Measurements from ENCODE around the gene GNPDA1. TPM values are rescaled to one million over a fixed set of nuclear protein-coding genes. Genes with fewer than 3 reads are reported as not detected.
"Not testable (repeated sequence)": the region's sequence is repeated elsewhere in the genome, so short reads cannot be mapped to it uniquely, and the experiment has no call there.

Gene GNPDA1
- total RNA-seq, result 60.0 TPM

DNA sequence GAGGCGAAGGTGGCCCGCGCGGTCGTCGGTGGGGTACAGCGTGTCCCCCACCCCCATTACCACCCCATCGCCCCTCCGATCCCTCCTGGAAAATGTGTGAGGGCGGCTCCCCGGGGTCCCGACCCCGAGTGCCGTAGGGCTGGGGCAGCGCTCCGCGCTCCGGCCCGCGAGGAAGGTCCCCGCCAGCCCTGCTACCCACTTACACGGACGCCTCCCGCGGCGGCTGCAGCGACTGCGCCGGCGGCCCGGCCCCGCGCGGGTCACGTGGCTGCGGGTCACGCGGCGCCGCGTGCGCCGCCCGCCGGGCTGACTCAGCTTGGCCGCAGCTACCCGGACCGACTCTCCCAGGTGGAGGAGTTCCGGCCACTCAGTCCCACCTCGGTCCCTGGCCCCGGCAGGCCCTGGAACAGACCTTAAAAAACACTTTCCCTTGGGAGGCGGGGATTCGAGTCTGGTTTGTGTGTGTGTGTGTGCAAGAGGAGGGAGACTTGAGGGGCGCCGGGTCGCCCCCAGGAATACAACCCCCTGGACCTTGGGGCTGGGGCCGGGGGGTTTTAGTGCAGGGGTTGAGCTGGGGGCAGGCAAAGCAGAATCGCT lies at the start of gene GNPDA1:
Gene GNPDA1, minus strand, starts transcription at position 236 of the 597 bp plus-strand sequence. CDS start 992 bp downstream, outside the sequence.
- DNase-seq (ENCODE audit: low spot score), result peak; percentile 86

DNA sequence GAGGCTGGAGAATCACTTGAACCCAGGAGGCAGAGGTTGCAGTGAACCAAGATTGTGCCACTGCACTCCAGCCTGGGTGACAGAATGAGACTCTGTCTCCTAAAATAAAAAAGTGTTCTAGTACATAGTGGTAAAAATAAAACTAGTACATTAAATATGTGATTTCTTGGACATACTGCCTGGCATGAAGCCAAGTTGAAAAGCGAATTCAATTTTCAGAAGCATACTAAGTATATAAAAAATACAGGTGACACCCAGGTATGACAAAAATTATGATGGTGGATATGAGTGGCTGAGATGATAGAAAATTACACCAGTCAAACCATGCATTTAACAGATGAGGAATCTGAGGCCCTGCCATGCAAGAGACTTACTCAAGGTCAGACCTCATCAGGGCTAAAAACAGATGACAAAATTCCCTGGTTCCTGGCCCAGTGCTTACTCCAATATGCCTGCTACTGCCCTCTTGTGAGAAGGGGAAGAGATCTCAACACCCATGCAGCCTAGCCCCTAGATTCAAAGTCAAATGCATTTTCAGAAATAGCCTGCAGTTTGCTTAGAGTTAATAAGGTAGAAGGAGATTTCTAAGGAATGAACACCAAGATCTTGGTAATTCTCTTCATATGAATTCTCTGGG lies 46.6 kb upstream of the GNPDA1 start:
- DNase-seq (ENCODE audit: low spot score), result no peak

DNA sequence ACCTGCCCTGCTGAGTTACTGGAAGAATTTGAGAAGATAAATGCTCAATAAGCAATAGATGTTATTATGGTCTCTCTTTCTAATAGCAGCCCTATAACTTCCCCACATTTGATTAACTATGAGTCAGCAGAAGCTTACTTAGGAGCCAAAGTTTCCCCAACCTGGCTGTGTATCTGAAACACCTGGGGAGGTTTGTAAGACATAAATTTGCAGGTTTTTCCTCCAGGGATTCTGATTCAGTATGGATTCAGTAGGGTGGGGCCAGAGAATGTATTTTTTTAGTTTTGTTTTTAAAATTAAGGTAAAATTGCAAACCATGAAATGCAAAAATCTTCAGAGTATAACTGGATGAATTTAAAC lies 44.9 kb upstream of the GNPDA1 start:
- no peak for DNase-seq (ENCODE audit: low spot score)

DNA sequence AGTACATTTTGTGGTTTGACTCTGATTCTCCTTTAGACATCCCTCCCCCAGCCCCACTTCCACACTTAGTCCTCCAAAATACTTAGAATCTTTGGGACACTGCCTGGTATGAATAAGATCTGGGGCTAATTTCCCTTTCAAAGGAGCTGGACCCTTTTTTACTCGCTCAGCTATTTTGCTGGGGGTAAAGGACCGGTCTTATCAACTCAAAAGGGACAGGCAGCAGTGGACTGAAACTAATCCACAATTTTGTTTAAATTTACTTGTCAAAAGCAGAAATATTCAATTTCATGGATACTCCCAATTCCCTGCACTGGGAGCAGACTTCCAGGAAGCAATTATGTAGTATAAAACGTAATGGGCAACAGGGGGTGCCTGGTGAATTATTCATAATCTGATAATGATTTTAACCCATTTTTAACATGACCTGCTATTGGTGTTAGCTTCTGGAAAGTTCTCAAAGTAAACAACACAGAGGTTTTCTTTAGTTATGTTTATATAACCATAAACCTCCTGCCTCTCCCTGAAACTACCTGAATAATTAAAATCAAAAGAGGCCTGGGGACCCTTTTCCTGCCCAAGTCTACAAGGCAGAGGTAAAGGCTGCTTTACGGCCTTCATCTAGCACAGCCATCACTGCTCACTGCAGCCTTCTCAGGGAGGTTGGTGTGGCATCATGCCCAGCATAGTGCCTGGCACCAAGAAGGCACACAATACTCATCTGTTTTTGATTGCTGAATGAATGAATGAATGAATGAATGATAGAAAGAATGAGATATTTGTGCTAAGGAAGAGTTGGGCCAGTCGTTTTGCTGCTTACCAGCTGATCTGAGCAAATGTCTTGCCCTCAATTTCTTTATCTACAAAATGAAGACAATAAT lies 44.2 kb upstream of the GNPDA1 start:
- no peak for DNase-seq (ENCODE audit: low spot score)

DNA sequence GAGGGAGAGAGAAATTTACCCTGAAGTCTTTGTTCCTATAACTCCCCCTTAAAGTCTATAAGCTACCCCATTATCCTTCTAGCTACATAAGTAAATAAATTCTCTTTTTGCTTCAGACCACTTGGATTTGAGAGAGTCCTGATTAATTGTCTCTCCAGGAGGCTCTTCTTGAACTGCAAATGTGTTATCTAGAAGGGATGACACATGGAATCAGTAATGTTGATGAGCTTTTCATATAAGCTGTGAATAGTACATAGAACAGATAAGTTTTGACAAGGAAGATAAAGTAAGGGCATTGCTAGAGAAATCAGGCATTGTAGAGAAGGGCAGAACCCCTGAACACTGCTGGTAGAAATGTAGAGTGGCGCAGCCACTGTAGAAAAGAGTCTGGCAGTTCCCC lies 42.5 kb upstream of the GNPDA1 start:
- DNase-seq (ENCODE audit: low spot score), result no peak

DNA sequence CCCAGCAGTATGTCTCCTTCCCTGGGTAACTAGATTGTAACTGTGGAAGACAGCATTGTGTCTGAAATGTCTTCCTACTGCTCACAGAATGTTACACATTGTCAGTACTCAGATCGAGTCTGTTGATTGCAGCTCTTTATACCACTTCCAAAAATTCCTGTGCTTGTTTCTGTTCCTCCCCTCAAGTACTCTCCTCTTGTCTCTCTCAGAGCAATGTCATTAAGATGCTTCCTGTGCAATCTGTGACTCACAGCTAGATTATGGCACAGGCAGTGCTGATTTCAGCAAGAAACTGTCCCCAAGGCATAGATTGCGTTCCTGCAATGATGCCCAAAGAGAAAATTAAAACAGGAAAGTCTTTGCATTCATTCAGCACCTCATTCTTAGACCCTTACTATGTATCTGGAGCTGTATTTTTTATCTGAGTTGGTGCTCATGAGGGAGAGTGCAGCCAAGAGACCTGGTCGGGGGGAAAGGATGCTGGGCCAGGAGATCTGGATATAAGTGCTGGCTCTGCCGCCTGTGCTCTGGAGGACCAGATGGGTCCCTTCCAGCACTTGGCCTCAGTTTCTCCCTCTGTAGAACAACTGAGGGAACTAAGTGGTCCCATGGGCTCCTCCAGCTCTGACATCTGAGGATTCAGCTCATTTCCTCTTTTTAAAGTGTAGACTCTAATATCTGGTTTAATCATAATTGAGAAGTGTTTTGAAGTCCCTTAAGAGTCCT lies 40.8 kb upstream of the GNPDA1 start:
- no peak for DNase-seq (ENCODE audit: low spot score)

DNA sequence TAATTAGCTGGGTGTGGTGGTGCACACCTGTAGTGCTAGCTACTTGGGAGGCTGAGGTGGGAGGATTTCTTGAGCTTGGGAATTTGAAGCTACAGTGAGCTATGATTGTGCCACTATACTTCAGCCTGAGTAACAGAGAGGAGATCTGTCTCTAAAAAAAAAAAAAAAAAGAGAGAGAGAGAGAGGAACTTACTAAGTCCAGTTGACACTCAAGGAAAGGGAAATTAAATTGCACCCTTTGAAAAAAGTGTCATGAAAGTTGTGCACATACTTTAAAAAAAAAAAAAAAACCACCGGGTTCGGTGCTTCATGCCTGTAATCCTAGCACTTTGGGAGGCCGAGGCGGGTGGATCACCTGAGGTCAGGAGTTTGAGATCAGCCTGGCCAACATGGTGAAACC lies 39.2 kb upstream of the GNPDA1 start:
- DNase-seq (ENCODE audit: low spot score), result not testable (repeated sequence)

DNA sequence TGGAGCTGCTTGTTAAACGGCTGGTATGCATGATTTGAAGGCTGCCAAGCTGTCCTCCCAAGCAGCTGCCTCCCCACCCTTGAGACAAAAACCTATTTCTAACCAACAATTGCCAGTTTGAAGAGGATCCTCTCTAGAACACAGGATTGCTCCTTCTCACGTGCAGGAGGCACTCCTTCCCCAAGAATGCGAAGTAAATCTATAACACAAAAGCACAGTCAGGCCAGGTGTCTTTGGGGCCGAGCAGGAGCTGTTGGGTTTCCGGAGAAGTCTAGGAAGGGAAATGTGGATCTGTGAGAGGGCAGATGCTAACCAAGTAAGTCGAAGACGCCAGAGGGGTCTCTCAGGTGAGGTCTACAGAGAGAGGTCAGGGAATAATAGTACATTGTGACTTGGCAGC lies 35.4 kb upstream of the GNPDA1 start:
- DNase-seq (ENCODE audit: low spot score), result no peak

DNA sequence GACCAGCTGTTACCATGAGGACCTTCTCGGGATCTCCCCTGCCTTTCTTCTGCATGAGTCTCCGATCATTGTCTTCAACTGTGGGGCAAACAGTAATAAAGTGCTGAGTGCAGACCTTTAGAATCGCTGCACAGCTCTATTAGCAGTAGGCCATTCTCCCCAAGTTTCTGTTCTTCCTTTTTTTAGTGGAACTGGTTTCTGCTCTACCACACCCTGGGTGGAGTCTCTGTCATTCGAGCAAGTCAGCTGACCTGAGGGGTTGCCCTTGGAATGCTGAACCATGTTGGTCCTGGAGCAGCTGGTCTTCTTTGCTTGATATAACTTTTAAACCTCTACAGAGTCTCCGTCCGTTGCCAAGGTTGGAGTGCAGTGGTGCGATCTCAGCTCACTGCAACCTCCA lies 33.4 kb upstream of the GNPDA1 start:
- no peak for DNase-seq (ENCODE audit: low spot score)

DNA sequence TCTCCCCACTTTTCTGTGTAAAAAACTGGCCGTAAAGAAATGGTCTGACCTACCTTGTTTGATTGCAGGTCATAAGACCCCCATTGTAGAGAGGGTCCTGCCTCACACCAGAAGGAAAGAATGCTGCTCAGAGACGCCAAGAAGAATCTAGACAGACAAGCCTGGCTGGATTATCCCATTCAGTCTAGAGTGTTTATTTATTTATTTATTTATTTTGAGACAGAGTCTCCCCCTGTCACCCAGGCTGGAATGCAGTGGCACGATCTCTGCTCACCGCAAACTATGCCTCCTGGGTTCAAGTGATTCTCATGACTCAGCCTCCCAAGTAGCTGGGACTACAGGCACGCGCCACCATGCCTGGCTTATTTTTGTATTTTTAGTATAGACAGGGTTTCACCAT lies 28.1 kb upstream of the GNPDA1 start:
- DNase-seq (ENCODE audit: low spot score), result not testable (repeated sequence)

DNA sequence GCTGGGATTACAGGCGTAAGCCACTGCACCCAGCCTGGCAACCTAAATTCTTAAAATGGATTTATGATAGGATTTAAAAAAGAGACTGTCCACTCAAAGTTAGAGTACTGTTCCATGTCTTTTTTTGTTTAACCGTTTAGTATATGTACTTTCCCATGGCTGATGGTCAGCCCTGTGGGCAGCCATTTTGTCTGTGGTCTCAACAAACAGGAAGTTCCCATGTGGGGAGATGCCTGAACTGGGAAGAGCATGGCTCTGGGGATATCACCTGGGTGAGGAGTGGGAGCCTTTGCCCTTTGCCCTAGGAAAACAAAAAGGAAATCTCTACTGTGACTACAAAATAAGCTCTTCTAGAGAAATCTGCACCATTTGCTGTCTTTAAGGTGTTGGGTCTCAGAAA lies 27.5 kb upstream of the GNPDA1 start:
- no peak for DNase-seq (ENCODE audit: low spot score)

DNA sequence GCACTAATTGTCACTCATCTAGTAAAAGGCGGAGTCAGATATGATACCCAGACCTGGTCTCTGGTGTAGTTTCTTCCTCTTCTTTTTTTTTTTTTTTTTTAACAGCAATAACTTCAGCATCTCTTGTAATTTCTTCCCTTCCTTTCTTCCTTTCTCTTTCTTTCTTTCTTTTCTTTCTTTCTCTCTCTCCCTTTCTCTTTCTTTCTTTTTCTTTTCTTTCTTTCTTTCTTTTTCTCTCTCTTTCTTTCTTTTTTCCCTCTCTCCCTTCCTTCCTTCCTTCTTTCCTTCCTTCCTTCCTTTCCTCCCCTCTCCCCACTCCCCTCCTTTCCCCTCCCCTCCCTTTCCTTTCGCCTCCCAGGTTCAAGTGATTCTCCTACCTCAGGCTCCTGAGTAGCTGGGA lies 25.9 kb upstream of the GNPDA1 start:
- DNase-seq (ENCODE audit: low spot score), result no peak

DNA sequence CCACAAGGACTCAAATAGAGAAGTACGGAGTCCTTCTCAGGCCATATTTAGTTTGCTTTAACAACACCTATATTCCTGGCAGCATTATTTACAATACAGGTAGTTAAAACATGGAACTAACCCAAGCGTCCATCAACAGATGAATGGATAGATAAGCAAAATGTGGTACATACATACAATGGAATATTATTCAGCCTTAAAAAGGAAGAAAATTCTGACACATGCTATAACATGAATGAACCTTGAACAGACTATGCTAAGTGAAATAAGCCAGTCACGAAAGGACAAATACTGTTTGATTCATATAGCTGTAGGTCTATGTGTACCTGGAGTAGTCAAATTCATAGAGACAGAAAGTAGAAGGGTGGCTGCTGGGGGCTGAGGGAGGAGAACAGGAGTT lies 24.8 kb upstream of the GNPDA1 start:
- not testable (repeated sequence) for DNase-seq (ENCODE audit: low spot score)

DNA sequence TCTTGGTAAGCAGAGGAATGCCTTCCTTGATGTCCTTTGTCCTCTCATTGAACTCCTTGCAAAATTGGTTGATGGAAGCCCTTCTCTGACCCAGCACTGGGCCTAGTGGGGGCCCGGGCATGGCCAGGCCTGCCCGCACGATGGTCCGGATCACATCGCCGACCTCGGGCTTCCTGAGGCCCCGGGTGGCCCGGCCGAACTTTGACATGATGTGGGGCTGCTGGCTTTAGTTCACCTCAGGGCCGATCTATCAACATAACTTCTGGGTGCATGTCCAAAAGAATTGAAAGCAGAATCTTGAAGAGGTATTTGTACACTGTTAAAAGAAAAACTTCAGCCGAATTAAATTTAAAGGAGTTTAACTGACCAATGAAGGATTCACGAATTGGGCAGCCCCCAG lies 24.1 kb upstream of the GNPDA1 start:
- DNase-seq (ENCODE audit: low spot score), result no peak

DNA sequence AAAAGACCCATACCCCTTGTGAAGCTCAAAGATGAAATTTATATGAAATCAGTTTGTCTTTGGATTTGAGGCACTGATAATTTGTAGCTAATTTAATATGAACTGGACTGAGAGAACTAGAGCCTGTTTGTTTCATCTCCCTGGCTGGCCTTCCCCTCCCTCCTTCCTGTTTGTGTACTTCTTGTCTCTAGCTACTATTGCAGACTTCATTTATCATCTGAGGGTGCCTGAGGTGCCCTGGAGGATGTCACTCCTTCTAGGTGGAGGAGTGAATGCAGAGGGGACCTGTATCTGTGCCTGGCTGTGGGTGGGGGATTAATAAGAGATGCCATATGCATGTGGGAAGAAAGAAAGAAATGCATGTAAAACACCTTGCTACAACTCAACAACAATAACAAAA lies 22.2 kb upstream of the GNPDA1 start:
- DNase-seq (ENCODE audit: low spot score), result no peak

DNA sequence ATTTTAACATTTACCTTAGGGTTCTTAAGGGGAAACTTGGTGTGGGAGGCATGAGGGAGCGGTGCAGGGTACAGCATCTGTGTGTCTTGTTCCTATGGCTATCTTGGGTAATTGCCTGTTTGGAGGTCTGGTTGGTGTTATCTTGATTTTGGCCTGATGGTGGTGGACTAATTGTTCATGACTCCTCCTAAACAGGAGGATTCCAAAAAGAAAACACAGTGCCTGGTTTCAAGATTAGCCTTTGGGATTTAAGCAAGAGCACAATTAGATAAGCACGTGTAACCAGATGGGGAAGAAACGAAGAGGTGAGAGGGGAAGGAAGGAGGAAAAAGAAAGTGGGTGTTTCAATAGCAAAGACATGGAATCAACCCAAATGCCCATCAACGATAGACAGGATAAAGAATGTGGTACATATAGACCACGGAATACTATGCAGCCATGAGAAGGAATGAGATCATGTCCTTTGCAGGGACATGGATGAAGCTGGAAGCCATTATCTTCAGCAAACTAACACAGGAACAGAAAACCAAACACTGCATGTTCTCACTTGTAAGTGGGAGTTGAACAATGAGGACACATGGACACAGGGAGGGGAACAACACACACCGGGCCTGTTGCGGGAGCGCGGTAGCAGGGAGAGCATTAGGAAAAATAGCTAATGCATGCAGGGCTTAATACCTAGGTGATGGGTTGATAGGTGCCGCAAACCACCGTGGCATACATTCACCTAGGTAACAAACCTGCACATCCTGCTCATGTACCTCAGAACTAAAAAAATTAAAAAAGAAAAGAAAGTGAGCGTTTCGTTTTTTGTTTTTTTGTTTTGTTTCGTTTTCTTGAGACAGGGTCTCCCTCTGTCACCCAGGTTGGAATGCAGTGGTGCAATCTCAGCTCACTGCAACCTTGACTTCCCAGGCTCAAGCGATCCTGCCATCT lies 21.1 kb upstream of the GNPDA1 start:
- not testable (repeated sequence) for DNase-seq (ENCODE audit: low spot score)

DNA sequence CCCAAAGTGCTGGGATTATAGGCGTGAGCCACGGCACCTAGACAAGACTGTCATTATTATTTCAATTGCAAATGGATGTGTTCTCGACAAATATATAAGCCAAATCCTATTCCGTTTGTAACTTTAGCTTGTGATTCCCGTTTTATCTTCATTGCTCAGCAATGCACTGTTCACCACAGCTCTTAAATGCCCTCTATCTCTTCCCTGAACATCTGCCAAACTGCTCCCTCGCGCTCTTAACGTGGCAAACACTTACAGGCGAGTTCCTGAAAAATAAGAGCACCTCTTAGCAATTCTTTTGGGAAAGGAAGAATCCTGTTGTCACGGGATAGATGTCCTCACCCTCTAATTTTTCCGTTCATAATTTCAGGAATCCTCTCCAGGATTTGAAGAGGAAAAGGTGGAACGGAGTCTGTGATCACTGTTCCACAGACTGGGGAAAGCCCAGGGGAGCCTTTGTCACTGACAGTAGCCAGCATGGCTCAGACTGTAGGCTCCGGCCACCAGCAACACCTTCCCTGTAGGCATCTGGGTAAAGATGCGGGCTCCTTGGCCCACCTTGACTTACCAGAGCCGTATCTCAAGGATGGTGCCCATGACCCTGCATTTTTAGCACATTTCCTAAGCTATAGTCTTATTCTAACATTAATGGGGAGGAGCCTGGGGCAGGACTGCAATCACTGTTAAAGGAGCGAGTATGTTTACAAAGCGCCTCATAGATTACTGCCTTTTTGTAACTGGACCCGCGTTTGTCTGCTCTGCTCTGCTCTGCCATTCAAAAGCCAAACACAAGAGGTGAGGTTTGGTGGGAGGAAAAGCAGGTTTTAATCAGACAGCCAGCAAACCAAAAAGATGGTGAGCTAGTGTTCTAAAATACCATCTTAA lies 20.2 kb upstream of the GNPDA1 start:
- DNase-seq (ENCODE audit: low spot score), result no peak

DNA sequence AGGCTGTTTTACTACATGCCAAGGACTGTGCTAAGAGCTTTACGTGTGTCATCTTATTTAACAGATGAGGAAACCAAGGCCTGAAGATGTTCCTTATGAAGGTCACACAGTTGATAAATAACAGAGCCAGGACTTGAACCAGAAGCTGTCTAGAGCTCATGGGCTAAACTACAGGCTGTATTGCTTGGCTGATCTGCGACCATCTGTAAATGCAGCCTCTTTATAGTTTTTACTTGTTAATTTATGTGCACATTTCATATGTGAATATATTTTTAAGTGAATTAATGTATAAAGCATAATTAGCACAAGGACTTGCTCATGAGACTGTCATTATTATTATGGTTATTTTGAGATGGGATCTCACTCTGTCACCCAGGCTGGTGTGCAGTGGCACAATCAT lies 19.3 kb upstream of the GNPDA1 start:
- DNase-seq (ENCODE audit: low spot score), result no peak

DNA sequence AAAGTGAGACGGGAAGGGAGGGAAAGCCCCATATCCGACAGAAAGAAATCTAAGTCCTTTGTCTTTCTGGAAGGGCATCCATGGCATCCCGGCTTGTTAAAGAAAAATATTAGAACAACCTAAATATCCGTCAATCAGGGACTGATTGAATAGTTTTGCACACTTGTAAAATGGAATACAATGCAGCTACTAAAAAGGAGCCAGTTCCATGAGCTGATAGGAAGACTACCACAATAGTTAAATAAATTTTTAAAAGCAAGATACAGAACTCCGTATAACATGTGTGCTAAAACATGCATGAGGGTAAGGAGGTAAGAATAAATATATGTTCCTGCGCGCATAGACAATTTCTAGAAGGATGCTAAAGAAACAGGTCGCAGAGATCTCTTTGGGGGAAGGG lies 12.8 kb upstream of the GNPDA1 start:
- DNase-seq (ENCODE audit: low spot score), result no peak

DNA sequence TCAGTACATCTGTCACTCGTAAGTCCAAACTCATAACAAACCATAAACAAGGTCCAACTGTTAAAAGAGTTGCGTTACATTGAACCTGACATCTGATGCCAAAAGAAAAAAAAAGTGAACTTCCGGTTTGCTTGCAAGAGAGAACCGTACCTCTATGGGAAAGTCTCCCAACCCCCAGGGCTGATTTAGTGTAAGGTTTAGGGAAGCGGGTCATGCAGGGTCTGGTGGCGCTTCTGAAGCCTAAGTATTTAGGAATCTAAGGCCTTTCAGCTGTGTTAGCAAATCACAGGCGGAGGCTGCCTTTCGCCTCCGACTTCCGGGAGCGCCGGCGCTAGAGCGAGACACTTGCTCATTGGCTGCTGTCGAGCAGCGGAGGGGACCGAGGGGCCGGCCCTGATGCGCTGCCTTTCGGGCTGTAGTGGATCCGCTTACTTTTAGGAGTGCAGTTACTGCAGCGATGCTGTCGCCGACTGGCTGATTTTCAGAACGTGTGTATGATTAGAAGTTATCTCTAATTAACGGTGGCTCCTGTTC lies 12.0 kb upstream of the GNPDA1 start:
- peak; percentile 84 for DNase-seq (ENCODE audit: low spot score)

All from ureter (tissue), 1 donor.